Keratinocyte (primary cell): Measurements from ENCODE around the gene CCL7.

ENCODE experiments used
- EZH2 ChIP-seq: IDR thresholded peaks from one replicate; pipeline ENCODE4 v1.6.1; 2012; ENCODE audit warnings: inconsistent platforms, mild to moderate bottlenecking, low read length, moderate library complexity
- TF ChIP-seq, protein P1 (sequence below), 3 experiments: IDR thresholded peaks in 1 of 3; conservative IDR thresholded peaks in 1 of 3; optimal IDR thresholded peaks in 1 of 3; 2 replicates in 2 of 3; 3 replicates in 1 of 3; pipeline versions ENCODE3 to v1.5.1; 2011; ENCODE audit warnings: low read length in 3 of 3, mild to moderate bottlenecking in 3 of 3, moderate library complexity in 2 of 3, control low read depth in 1 of 3, inconsistent platforms in 1 of 3; ENCODE audit not compliant: insufficient read depth in 2 of 3; ENCODE audit errors: extremely low read depth in 1 of 3

- TF ChIP-seq EZH2: no peak
- TF ChIP-seq, protein P1, sequence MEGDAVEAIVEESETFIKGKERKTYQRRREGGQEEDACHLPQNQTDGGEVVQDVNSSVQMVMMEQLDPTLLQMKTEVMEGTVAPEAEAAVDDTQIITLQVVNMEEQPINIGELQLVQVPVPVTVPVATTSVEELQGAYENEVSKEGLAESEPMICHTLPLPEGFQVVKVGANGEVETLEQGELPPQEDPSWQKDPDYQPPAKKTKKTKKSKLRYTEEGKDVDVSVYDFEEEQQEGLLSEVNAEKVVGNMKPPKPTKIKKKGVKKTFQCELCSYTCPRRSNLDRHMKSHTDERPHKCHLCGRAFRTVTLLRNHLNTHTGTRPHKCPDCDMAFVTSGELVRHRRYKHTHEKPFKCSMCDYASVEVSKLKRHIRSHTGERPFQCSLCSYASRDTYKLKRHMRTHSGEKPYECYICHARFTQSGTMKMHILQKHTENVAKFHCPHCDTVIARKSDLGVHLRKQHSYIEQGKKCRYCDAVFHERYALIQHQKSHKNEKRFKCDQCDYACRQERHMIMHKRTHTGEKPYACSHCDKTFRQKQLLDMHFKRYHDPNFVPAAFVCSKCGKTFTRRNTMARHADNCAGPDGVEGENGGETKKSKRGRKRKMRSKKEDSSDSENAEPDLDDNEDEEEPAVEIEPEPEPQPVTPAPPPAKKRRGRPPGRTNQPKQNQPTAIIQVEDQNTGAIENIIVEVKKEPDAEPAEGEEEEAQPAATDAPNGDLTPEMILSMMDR (optimal IDR thresholded peaks at IDR 0.05 in 1 of 3, IDR thresholded peaks at IDR 0.05 in 1 of 3, conservative IDR thresholded peaks at IDR 0.05 in 1 of 3; ENCODE audit: extremely low read depth in 1 of 3, insufficient read depth in 2 of 3, low read length in 3 of 3): no peak
Measured at GRCh38 chr17:34234616-34235015, 35.4 kb upstream of the CCL7 start.
